HFFc6 (cell line): ENCODE results near the gene PFN4. TPM values are rescaled to one million over a fixed set of nuclear protein-coding genes. Genes with fewer than 3 reads are reported as not detected.

Experiments
- DNase-seq: peaks from one replicate; pipeline ENCODE4 v3.0.0-alpha.2; 2018
- H3K27ac Mint-ChIP-seq: 2 replicates; pipeline ENCODE4 v1.8.0; 2020; ENCODE audit warnings: mild to moderate bottlenecking, mixed read lengths
- H3K27me3 Mint-ChIP-seq: 2 replicates; pipeline ENCODE4 v1.8.0; 2021; ENCODE audit warnings: mild to moderate bottlenecking, moderate library complexity, mixed read lengths; ENCODE audit not compliant: insufficient read depth
- H3K36me3 Mint-ChIP-seq: 2 replicates; pipeline ENCODE4 v1.8.0; 2021; ENCODE audit warnings: low read depth, mixed read lengths
- H3K4me1 Mint-ChIP-seq: 2 replicates; pipeline ENCODE4 v1.8.0; 2020; ENCODE audit warnings: low read depth, mixed read lengths
- H3K4me3 Mint-ChIP-seq: 2 replicates; pipeline ENCODE4 v1.8.0; 2020; ENCODE audit warnings: mild to moderate bottlenecking, moderate library complexity, mixed read lengths
- H3K9me3 Mint-ChIP-seq: 2 replicates; pipeline ENCODE4 v1.8.0; 2020; ENCODE audit warnings: mild to moderate bottlenecking, mixed read lengths
- total RNA-seq, 6 experiments: library from RNA; stranded (reverse); fragmentation: NEBNext Ultra II Directional; extraction: Animal tissue kit (Norgen Biotek cat#: 25700); gene quantifications; 2 replicates in 1 of 6; 3 replicates in 5 of 6; pipeline ENCODE4 v1.2.3, GENCODE V29; 2021
- TF ChIP-seq, protein P1 (sequence below): fragments of 200-600 bp; sonication (generic); IDR thresholded peaks from 2 replicates; pipeline ENCODE4 v1.5.0; 2021; ENCODE audit warnings: antibody characterized with exemption, mild to moderate bottlenecking

PFN4 gene
- total RNA-seq, 6 experiments from 2014 or later: 0.64 to 1.1 (median 0.90) TPM

DNA sequence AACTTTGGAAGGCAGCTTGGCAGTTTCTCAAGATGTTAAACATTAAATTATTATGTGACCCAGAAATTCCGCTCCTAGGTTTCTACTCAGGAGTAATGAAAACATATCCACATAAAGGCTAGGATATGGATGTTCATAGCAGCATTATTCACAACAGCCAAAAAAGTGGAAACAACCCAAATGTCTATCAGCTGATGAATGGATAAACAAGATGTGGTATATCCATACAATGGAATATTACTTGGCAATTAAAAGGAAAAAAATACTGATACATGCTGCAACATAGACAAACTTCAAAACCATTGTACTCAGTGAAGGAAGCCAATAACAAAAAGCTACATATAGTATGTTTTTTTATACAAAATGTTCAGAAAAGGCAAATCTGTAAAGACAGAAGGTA, 39.4 kb upstream of the PFN4 start:
- Mint-ChIP-seq H3K27me3 (peaks cover 11% of the 10 kb centered on the region), H3K27ac (no peak overlapping the region), H3K4me3 (no peak overlapping the region), H3K4me1 (no peaks in the 10 kb centered on the region), H3K36me3 (peaks cover 5% of the 10 kb centered on the region; the same call in 1 of the 2 replicates), H3K9me3 (no peaks in the 10 kb centered on the region)
- DNase-seq: no peak
- TF ChIP-seq, protein P1, sequence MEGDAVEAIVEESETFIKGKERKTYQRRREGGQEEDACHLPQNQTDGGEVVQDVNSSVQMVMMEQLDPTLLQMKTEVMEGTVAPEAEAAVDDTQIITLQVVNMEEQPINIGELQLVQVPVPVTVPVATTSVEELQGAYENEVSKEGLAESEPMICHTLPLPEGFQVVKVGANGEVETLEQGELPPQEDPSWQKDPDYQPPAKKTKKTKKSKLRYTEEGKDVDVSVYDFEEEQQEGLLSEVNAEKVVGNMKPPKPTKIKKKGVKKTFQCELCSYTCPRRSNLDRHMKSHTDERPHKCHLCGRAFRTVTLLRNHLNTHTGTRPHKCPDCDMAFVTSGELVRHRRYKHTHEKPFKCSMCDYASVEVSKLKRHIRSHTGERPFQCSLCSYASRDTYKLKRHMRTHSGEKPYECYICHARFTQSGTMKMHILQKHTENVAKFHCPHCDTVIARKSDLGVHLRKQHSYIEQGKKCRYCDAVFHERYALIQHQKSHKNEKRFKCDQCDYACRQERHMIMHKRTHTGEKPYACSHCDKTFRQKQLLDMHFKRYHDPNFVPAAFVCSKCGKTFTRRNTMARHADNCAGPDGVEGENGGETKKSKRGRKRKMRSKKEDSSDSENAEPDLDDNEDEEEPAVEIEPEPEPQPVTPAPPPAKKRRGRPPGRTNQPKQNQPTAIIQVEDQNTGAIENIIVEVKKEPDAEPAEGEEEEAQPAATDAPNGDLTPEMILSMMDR: no peak

GRCh38 chr2:24160761-24161160, 37.6 kb upstream of the PFN4 start:
- no peak overlapping the region for H3K27ac Mint-ChIP-seq
- DNase-seq: no peak
- TF ChIP-seq, protein P1: no peak
- no peaks in the 10 kb centered on the region for H3K9me3 Mint-ChIP-seq
- H3K36me3 Mint-ChIP-seq: peaks cover 5% of the 10 kb centered on the region; the same call in 1 of the 2 replicates
- peaks cover 6% of the 10 kb centered on the region for H3K27me3 Mint-ChIP-seq
- no peaks in the 10 kb centered on the region for H3K4me1 Mint-ChIP-seq
- H3K4me3 Mint-ChIP-seq: no peak overlapping the region

DNA sequence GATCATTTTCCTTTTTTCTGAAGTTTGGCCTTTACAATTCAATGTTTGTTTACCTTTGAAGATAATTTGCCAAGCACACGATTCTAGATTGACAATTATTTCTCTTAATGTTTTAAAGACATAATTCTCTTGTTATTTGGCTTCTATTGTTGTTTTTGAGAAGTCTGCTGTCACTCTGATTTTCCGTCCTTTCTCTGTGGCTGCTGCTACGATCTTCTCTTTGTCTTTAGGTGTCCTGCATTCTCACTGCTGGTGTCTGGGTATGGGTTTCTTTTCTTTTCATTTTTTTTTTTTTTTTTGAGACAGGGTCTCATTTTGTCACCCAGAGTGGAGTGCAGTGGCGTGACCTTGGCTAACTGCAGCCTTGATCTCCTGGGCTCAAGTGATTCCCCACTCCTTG, 36.6 kb upstream of the PFN4 start:
- Mint-ChIP-seq H3K27me3 (peaks cover 2% of the 10 kb centered on the region), H3K36me3 (peaks cover 5% of the 10 kb centered on the region; the same call in 1 of the 2 replicates), H3K4me3 (no peak overlapping the region), H3K27ac (no peak overlapping the region), H3K4me1 (no peaks in the 10 kb centered on the region), H3K9me3 (no peaks in the 10 kb centered on the region)
- TF ChIP-seq, protein P1: no peak
- DNase-seq: no peak

DNA sequence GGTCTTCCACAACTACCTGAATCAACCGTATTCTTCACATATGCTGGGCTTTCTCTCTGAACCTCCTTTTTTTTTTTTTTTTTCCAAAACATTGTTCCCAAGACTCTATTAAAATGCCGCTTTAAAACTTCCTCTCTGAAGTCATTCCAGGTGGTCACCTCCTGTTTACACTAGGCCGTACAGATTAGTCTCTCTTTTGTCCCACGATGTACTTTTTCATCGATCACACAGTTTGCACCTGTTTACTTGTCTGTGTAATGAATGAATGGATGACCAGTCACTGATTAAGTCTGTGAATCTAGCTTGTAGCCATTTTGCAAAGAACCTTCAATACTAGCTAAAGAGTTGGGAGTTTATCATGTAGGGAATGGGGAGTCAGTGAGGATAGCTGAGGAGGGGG, 35.0 kb upstream of the PFN4 start:
- Mint-ChIP-seq H3K27ac (no peak overlapping the region), H3K4me1 (no peaks in the 10 kb centered on the region), H3K36me3 (peaks cover 5% of the 10 kb centered on the region; the same call in 1 of the 2 replicates), H3K9me3 (no peaks in the 10 kb centered on the region), H3K4me3 (no peak overlapping the region), H3K27me3 (peaks cover 1% of the 10 kb centered on the region)
- no peak for DNase-seq
- TF ChIP-seq, protein P1: no peak

GRCh38 chr2:24153478-24153877, 30.3 kb upstream of the PFN4 start:
- Mint-ChIP-seq H3K27ac (no peak overlapping the region), H3K4me3 (no peak overlapping the region), H3K36me3 (peaks cover 9% of the 10 kb centered on the region), H3K27me3 (peaks cover 1% of the 10 kb centered on the region), H3K9me3 (peaks cover 5% of the 10 kb centered on the region; the same call in 1 of the 2 replicates), H3K4me1 (no peaks in the 10 kb centered on the region)
- DNase-seq: no peak
- TF ChIP-seq, protein P1: no peak
